RWPE1 (cell line): ENCODE results near the gene KAZALD1.
A peak's percentile ranks its signal among the peaks of the same experiment; 100 is the strongest.

Source experiments
- CTCF ChIA-PET: fragments of 350-600 bp; sonication (Branson Sonifier 250); formaldehyde crosslinking; extraction: SDS; loops from one replicate; lab custom pipeline; 2021; lab: Yijun Ruan, JAX
- POLR2A ChIA-PET: fragments of 400-600 bp; formaldehyde crosslinking; extraction: SDS; loops from one replicate; lab custom pipeline; 2020; ENCODE audit warnings: antibody characterized with exemption; ENCODE audit not compliant: low non-redundant PET; lab: Yijun Ruan, JAX
- DNase-seq: peaks from one replicate; pipeline ENCODE4 v3.0.0; 2012; ENCODE audit warnings: low spot score
- H3K27ac ChIP-seq: fragments of 450-650 bp; 2 replicates; pipeline ENCODE4 v1.5.1; 2017
- TF ChIP-seq, protein P1 (sequence below): fragments of 450-650 bp; conservative IDR thresholded peaks from 2 replicates; pipeline ENCODE4 v1.5.1; 2017; ENCODE audit warnings: low read depth, mild to moderate bottlenecking

The KAZALD1 gene

DNA sequence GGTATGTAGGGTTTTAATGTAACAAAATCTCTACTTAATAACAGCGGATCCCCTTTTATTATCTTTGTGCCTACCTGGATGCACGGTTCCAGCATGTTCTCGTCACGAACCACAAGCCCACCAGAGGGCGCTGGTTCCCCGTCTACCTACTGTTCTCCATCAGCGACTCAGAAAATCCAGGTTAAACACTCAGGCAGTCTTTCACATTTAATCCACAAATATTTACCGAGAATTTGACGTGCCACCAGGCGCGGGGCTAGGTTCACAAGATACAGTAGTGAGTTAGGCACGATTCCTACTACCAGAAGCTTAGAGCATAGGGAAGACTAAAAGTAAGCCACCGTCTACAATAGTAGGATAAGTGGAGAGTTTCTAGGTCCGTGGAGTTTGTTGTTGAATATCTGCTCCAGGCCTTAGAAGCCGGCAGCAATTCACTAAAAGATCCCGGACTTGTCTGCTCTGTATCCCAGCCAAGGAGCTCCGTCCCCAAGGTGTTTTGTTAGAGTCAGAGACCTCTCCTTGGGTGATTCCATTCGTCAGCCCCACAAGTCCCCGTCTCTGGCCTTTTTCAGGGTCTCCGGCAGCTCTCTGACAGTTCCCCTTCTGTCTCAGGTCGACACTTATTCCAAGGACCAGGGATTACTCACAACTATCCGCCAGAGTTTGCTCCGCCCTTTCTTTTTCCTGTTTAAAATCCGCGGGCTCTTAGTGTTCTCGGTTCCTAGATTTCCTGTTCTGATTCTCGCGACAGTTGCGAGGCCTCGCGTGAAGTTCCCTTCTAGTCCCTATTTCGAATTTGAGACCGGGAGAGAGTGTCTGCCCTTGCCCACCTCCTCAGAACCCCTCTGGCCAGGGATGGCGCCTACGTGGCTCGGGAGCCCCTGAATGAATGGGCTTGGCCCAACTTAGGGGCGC lies 1.5 kb upstream of the KAZALD1 start:
- ChIA-PET CTCF (interaction anchor here (0.5 to 2.0 kb wide), 13 partner anchors 8 to 1745 kb away, joined by 3 to 10 read pairs (median 5); no protein-coding TSS in a partner anchor), POLR2A (interaction anchor here (0.6 to 2.2 kb wide), 6 partner anchors 8 to 81 kb away, joined by 3 to 11 read pairs (median 4); no protein-coding TSS in a partner anchor)
- peak overlapping the region; percentile 94 for H3K27ac ChIP-seq

GRCh38 chr10:101060951-101061623 lies 702 bp upstream of the KAZALD1 start:
- DNase-seq = peak; percentile 99
- TF ChIP-seq, protein P1, sequence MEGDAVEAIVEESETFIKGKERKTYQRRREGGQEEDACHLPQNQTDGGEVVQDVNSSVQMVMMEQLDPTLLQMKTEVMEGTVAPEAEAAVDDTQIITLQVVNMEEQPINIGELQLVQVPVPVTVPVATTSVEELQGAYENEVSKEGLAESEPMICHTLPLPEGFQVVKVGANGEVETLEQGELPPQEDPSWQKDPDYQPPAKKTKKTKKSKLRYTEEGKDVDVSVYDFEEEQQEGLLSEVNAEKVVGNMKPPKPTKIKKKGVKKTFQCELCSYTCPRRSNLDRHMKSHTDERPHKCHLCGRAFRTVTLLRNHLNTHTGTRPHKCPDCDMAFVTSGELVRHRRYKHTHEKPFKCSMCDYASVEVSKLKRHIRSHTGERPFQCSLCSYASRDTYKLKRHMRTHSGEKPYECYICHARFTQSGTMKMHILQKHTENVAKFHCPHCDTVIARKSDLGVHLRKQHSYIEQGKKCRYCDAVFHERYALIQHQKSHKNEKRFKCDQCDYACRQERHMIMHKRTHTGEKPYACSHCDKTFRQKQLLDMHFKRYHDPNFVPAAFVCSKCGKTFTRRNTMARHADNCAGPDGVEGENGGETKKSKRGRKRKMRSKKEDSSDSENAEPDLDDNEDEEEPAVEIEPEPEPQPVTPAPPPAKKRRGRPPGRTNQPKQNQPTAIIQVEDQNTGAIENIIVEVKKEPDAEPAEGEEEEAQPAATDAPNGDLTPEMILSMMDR = no peak
- CTCF ChIA-PET = interaction anchor here (0.6 to 1.4 kb wide), 15 partner anchors 8 to 1744 kb away, joined by 3 to 10 read pairs (median 4); no protein-coding TSS in a partner anchor
- POLR2A ChIA-PET = interaction anchor here (0.6 to 2.2 kb wide), 8 partner anchors 9 to 81 kb away, joined by 3 to 11 read pairs (median 4); partner anchors contain the start of genes MRPL43 and TWNK
- H3K27ac ChIP-seq = peak overlapping the region; percentile 94

More for the DNA sequence above, 1.5 kb upstream of the KAZALD1 start:
- TF ChIP-seq, protein P1 = peak; percentile 91
- peak; percentile 94 for DNase-seq

DNA sequence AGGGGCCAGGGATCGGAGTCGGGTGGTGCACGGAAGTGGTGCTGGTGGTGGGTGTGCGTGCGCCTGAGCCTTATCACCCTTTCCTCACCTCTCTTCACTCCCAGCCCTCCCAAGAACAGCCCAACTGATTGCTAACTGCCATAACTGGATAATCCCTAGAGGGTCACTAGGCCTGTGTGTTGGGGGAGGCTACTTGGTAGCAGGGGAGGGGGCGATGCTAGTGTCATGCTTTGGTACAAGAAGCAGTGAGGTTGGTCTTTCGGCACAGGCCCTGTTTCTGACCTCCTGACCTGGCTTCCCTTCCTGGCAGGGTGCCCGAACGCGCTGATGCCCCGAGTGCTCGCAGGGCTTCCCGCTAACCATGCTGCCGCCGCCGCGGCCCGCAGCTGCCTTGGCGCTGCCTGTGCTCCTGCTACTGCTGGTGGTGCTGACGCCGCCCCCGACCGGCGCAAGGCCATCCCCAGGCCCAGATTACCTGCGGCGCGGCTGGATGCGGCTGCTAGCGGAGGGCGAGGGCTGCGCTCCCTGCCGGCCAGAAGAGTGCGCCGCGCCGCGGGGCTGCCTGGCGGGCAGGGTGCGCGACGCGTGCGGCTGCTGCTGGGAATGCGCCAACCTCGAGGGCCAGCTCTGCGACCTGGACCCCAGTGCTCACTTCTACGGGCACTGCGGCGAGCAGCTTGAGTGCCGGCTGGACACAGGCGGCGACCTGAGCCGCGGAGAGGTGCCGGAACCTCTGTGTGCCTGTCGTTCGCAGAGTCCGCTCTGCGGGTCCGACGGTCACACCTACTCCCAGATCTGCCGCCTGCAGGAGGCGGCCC lies 652 bp downstream of the KAZALD1 start:
- DNase-seq = no peak
- CTCF ChIA-PET = interaction anchor here (0.5 to 1.6 kb wide), 7 partner anchors 11 to 80 kb away, joined by 3 to 6 read pairs (median 3); no protein-coding TSS in a partner anchor

DNA sequence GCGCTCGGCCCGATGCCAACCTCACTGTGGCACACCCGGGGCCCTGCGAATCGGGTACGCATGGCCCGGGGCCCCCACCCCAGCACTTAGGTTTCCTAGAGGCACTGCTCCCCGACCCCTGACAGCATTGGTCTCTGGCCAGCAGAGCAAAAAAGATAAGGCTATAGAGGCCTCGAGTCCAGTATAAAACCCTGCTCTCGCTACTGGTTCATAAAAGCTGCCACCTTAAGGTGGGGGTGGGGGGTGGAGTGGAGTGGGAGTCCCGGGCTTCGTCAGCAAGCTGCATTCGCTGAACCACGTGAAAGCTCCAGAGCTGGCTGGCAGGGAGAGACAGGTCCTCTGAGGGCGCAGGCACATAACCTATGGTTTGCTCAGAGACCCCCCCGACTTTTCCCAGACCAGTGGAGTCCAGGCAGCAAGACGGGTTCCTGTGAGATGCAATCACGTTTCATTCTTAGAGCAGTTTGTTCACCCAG lies 1.3 kb downstream of the KAZALD1 start:
- H3K27ac ChIP-seq = peak overlapping the region; percentile 94
- ChIA-PET POLR2A (interaction anchor here (0.5 kb wide), 1 partner anchor 21 kb away, joined by 5 read pairs; no protein-coding TSS in a partner anchor), CTCF (interaction anchor here (0.8 to 1.6 kb wide), 3 partner anchors 12 to 79 kb away, joined by 3 to 6 read pairs (median 6); no protein-coding TSS in a partner anchor)
- DNase-seq = no peak
- TF ChIP-seq, protein P1 = no peak

More for the DNA sequence above, 652 bp downstream of the KAZALD1 start:
- H3K27ac ChIP-seq = peak overlapping the region; percentile 94
- POLR2A ChIA-PET = interaction anchor here (0.5 to 2.2 kb wide), 4 partner anchors 11 to 473 kb away, joined by 4 to 13 read pairs (median 8); no protein-coding TSS in a partner anchor
- TF ChIP-seq, protein P1 = peak; percentile 73

DNA sequence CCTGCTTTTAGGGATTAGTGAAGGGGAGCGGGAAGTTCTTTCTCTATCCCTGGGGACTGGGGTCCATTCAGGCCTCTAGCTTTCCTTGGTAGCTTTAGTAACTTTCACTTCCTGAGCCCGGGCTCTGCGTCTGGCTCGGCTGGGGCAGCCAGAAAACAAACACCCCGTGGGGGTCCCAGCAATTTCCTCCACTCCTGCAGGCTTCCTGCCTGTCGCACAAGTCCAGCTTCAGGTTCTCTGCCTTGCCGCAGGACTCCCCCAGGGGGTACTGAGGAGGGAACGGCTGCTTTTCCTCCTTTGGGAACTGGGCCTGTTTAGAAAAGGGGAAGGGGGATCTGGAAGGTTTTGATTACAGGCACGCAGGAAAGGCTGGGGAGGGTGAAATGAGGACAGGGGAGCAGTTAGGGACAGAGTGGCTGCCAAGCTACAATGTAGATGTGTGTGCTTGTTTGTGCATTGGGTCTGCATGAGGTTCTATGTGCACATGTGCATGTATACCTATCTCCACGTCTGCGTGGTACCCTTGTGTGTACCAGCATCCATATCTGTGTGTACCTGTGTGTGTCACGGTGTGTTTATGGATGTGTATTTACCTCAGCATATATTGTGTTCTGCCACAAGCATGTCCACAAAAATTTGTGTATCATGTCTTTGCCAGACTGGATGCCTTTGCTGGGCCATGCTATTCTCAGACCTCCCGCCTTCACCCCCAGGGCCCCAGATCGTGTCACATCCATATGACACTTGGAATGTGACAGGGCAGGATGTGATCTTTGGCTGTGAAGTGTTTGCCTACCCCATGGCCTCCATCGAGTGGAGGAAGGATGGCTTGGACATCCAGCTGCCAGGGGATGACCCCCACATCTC lies 2.0 kb downstream of the KAZALD1 start:
- POLR2A ChIA-PET = no interaction called here
- no peak for DNase-seq
- TF ChIP-seq, protein P1 = no peak
- CTCF ChIA-PET = interaction anchor here (1.6 kb wide), 1 partner anchor 78 kb away, joined by 6 read pairs; no protein-coding TSS in a partner anchor
- peak overlapping the region; percentile 94 for H3K27ac ChIP-seq
